ENCODE results near the gene IL17D.

DNA sequence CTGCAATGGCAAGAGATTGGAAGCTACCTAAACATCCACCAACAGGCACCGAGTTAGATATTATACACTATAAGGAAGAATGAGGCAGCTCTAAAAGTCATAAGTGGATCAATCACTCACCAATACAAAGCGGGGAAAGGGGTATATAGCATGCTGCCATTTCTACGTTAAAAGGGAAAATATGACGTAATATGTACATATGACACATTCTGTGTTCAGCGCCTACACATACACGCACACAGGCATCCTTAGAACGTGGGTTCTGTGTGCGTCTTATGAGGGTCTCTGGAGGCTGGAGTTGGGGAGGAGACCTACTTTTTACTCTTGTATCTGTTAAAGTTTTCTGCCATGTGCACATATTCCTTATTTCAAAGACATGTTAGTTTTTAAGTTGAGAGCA is 5.9 kb downstream of the IL17D start:
- no peak for TF ChIP-seq CTCF (IDR thresholded peaks at IDR 0.05)
- TF ChIP-seq EZH2 (IDR thresholded peaks at IDR 0.05; ENCODE audit: borderline replicate concordance, insufficient read depth, low read depth, low read length, poor library complexity, severe bottlenecking): no peak
